Measurements from ENCODE around the gene CTNNA2.

DNA sequence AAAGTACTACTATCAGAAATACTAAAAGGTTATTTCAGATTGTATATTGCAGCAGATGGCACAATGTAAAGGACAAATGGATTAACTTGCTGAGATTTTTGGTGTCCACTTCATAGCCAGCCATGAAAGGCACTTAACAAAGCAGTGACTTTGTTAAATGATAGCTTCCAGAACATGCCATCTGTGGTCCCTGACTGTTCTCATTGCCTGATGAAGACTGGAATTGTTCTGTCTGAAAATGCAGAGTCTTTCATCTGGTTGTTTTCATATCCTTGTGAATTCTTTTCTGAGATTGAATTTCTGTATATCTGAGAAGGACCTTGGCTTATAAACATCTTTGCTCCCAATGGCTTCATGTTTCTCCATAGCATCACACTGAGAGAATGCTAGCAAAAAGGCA, 836.1 kb downstream of the CTNNA2 start:
- TF ChIP-seq, protein P1, sequence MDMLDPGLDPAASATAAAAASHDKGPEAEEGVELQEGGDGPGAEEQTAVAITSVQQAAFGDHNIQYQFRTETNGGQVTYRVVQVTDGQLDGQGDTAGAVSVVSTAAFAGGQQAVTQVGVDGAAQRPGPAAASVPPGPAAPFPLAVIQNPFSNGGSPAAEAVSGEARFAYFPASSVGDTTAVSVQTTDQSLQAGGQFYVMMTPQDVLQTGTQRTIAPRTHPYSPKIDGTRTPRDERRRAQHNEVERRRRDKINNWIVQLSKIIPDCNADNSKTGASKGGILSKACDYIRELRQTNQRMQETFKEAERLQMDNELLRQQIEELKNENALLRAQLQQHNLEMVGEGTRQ (IDR thresholded peaks at IDR 0.05; ENCODE audit: low read length), result no peak
- TF ChIP-seq, protein P2, sequence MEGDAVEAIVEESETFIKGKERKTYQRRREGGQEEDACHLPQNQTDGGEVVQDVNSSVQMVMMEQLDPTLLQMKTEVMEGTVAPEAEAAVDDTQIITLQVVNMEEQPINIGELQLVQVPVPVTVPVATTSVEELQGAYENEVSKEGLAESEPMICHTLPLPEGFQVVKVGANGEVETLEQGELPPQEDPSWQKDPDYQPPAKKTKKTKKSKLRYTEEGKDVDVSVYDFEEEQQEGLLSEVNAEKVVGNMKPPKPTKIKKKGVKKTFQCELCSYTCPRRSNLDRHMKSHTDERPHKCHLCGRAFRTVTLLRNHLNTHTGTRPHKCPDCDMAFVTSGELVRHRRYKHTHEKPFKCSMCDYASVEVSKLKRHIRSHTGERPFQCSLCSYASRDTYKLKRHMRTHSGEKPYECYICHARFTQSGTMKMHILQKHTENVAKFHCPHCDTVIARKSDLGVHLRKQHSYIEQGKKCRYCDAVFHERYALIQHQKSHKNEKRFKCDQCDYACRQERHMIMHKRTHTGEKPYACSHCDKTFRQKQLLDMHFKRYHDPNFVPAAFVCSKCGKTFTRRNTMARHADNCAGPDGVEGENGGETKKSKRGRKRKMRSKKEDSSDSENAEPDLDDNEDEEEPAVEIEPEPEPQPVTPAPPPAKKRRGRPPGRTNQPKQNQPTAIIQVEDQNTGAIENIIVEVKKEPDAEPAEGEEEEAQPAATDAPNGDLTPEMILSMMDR (IDR thresholded peaks at IDR 0.05; ENCODE audit: control extremely low read depth in 1 of 3, insufficient read depth in 1 of 3, low read depth in 1 of 3, low read length in 3 of 3), result no peak
- no peak for TF ChIP-seq JUND (IDR thresholded peaks at IDR 0.05; ENCODE audit: low read length)
- TF ChIP-seq MAX (IDR thresholded peaks at IDR 0.05), result no peak
- no peak for TF ChIP-seq SUZ12 (IDR thresholded peaks at IDR 0.05; ENCODE audit: low read length)

All from H1 (cell line).